ENCODE data around the gene PRLR. TPM values are rescaled to one million over a fixed set of nuclear protein-coding genes. Genes with fewer than 3 reads are reported as not detected.

Gene PRLR
- total and polyA plus RNA-seq, 2 experiments from 2014 or later: 21.8 to 99.8 TPM

DNA sequence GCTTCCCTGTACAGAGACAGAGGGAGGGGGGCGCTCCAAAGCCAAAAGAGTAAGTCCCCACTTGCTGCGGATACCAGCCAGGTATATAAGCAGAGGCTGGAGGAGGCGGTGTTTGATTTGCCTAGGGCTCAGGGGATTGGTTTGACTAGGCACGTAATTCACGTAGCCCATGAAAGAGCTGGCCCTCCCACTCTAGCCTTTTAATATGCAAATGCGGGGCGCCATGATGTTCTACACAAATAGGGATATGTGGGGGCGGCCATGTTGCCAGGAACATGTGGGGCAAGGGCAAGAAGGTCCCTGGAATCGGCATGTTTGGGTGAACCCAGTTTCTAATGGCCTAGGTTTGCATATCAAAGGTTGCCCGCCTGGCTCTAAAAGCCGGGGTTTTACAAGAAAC is 3.3 kb upstream of the PRLR start:
- TF ChIP-seq EZH2 (IDR thresholded peaks at IDR 0.05; ENCODE audit: borderline replicate concordance) (no peak), EZH2phosphoT487 (IDR thresholded peaks at IDR 0.05; ENCODE audit: low read depth, severe bottlenecking, unreplicated experiment) (no peak), CTCF (IDR thresholded peaks at IDR 0.05; ENCODE audit: poor library complexity) (no peak)
- Histone ChIP-seq H4K20me1 (ENCODE audit: insufficient read depth, poor library complexity, severe bottlenecking) (peaks cover 4% of the 10 kb centered on the region), H3K27ac (no peak overlapping the region), H3K4me3 (no peak overlapping the region), H3K4me2 (no peak overlapping the region), H3K27me3 (no peaks in the 10 kb centered on the region), H3K36me3 (replicated peaks; ENCODE audit: insufficient read depth, low read depth) (no peaks in the 10 kb centered on the region), H3K79me2 (peaks cover 15% of the 10 kb centered on the region), H3K9me2 (replicated peaks; ENCODE audit: insufficient read depth) (no peaks in the 10 kb centered on the region), H3K9me3 (ENCODE audit: low read depth) (no peaks in the 10 kb centered on the region), H2AFZ (no peak overlapping the region), H3K4me1 (ENCODE audit: insufficient read depth) (peaks cover 15% of the 10 kb centered on the region)
- no peak for DNase-seq (ENCODE audit: low spot score)
- WGBS (ENCODE audit: low lambda C conversion rate, missing lambda C conversion rate): 96% methylated on average over 11 of the region's 11 CpGs

GRCh38 chr5:35233121-35233520 is 2.8 kb upstream of the PRLR start:
- Histone ChIP-seq H2AFZ (no peak overlapping the region), H3K4me3 (no peak overlapping the region), H3K79me2 (peaks cover 20% of the 10 kb centered on the region), H4K20me1 (ENCODE audit: insufficient read depth, poor library complexity, severe bottlenecking) (peaks cover 4% of the 10 kb centered on the region), H3K27ac (no peak overlapping the region), H3K36me3 (replicated peaks; ENCODE audit: insufficient read depth, low read depth) (no peaks in the 10 kb centered on the region), H3K9me2 (replicated peaks; ENCODE audit: insufficient read depth) (no peaks in the 10 kb centered on the region), H3K4me1 (ENCODE audit: insufficient read depth) (peaks cover 10% of the 10 kb centered on the region), H3K27me3 (no peaks in the 10 kb centered on the region), H3K4me2 (no peak overlapping the region), H3K9me3 (ENCODE audit: low read depth) (no peaks in the 10 kb centered on the region)
- TF ChIP-seq EZH2 (IDR thresholded peaks at IDR 0.05; ENCODE audit: borderline replicate concordance) (no peak), EZH2phosphoT487 (IDR thresholded peaks at IDR 0.05; ENCODE audit: low read depth, severe bottlenecking, unreplicated experiment) (no peak), CTCF (IDR thresholded peaks at IDR 0.05; ENCODE audit: poor library complexity) (no peak)
- DNase-seq (ENCODE audit: low spot score): no peak
- 64% methylated on average over 4 of the region's 4 CpGs for WGBS (ENCODE audit: low lambda C conversion rate, missing lambda C conversion rate)

GRCh38 chr5:35232124-35232523 is 1.8 kb upstream of the PRLR start:
- Histone ChIP-seq H3K27me3 (no peaks in the 10 kb centered on the region), H3K36me3 (replicated peaks; ENCODE audit: insufficient read depth, low read depth) (no peaks in the 10 kb centered on the region), H3K4me2 (no peak overlapping the region), H3K79me2 (peaks cover 30% of the 10 kb centered on the region), H3K9me3 (ENCODE audit: low read depth) (no peaks in the 10 kb centered on the region), H3K4me1 (ENCODE audit: insufficient read depth) (peaks cover 10% of the 10 kb centered on the region), H3K27ac (no peak overlapping the region), H3K4me3 (no peak overlapping the region), H2AFZ (no peak overlapping the region), H3K9me2 (replicated peaks; ENCODE audit: insufficient read depth) (no peaks in the 10 kb centered on the region), H4K20me1 (ENCODE audit: insufficient read depth, poor library complexity, severe bottlenecking) (peaks cover 4% of the 10 kb centered on the region)
- no peak for DNase-seq (ENCODE audit: low spot score)
- TF ChIP-seq EZH2phosphoT487 (IDR thresholded peaks at IDR 0.05; ENCODE audit: low read depth, severe bottlenecking, unreplicated experiment) (no peak), EZH2 (IDR thresholded peaks at IDR 0.05; ENCODE audit: borderline replicate concordance) (no peak), CTCF (IDR thresholded peaks at IDR 0.05; ENCODE audit: poor library complexity) (no peak)
- WGBS (ENCODE audit: low lambda C conversion rate, missing lambda C conversion rate): 80% methylated on average over 5 of the region's 5 CpGs

All from hepatocyte (in vitro differentiated cells).